Lung (tissue), 12 donors: ENCODE results near the gene WDR90. TPM values are rescaled to one million over a fixed set of nuclear protein-coding genes. Genes with fewer than 3 reads are reported as not detected.

Source experiments
- ATAC-seq: fragments of 200-7000 bp; cut with Tn5 transposase; one replicate; pipeline ENCODE4 v1.9.1; 2020; ENCODE audit warnings: moderate number of reproducible peaks; ENCODE audit not compliant: insufficient read depth, low FRiP score
- DNase-seq, 3 donors: peaks; one replicate each; pipeline ENCODE4 v3.0.0-alpha.2; 2013 to 2017
- H3K27ac ChIP-seq, 2 donors: one replicate each; pipeline ENCODE4 v1.5.1; 2013; ENCODE audit warnings: mild to moderate bottlenecking in 2 of 2, moderate library complexity in 2 of 2, control low read depth in 1 of 2, inconsistent platforms in 1 of 2, low read depth in 1 of 2, low read length in 1 of 2
- H3K27me3 ChIP-seq, 3 donors: one replicate each; pipeline ENCODE4 v1.5.1; 2013; ENCODE audit warnings: low read length in 2 of 3; ENCODE audit not compliant: control insufficient read depth in 3 of 3, insufficient read depth in 3 of 3
- H3K36me3 ChIP-seq, 4 donors: one replicate each; pipeline ENCODE4 v1.5.1; 2013; ENCODE audit warnings: low read length in 4 of 4, mild to moderate bottlenecking in 1 of 4, moderate library complexity in 1 of 4; ENCODE audit not compliant: control insufficient read depth in 4 of 4, insufficient read depth in 4 of 4
- H3K4me1 ChIP-seq, 5 donors: one replicate each; pipeline ENCODE4 v1.5.1; 2013; ENCODE audit warnings: low read length in 5 of 5, mild to moderate bottlenecking in 2 of 5, moderate library complexity in 1 of 5; ENCODE audit not compliant: control insufficient read depth in 5 of 5, insufficient read depth in 5 of 5
- H3K4me3 ChIP-seq: one replicate; pipeline ENCODE4 v1.5.1; 2013; ENCODE audit warnings: mild to moderate bottlenecking, control low read depth, moderate library complexity
- H3K9ac ChIP-seq, 2 donors: one replicate each; pipeline ENCODE4 v1.5.1; 2013; ENCODE audit warnings: low read length in 2 of 2, control low read depth in 1 of 2; ENCODE audit not compliant: insufficient read depth in 1 of 2
- H3K9me3 ChIP-seq, 4 donors: one replicate each; pipeline ENCODE4 v1.5.1; 2013; ENCODE audit warnings: low read length in 3 of 4, mild to moderate bottlenecking in 1 of 4, moderate library complexity in 1 of 4; ENCODE audit not compliant: control insufficient read depth in 4 of 4, insufficient read depth in 3 of 4
- WGBS, 2 donors: extraction: QIAGEN DNeasy Blood & Tissue Kit; methylation state at CpG; one replicate each; pipeline ENCODE4 v1.1.7; 2013; 5-methylcytosine and 5-hydroxymethylcytosine counted together
- polyA plus RNA-seq, 2 donors: library from polyadenylated mRNA; stranded (reverse); fragments of 200-250 nt; gene quantifications; one replicate each; pipeline ENCODE4 v1.2.1, GENCODE V29; 2013
- total RNA-seq, 2 donors: library from RNA; depleted of rRNA in 1 of 2; stranded (reverse); fragments of >200 nt in 1 of 2; gene quantifications; one replicate each; pipeline ENCODE4 v1.2.1, GENCODE V29; 2014 to 2021
- TF ChIP-seq, protein P1 (sequence below): IDR thresholded peaks from 2 replicates; pipeline ENCODE4 v1.5.1; 2012; ENCODE audit warnings: mild to moderate bottlenecking; ENCODE audit errors: control extremely low read depth, extremely low read depth
- donor health status: control.
- donor health status: control.
- donor health status: Bipolar disorder and iron deficiency.
- donor health status: healthy.
- donor health status: DM: yes; HTN: yes; CAD: no.

Gene WDR90
- total and polyA plus RNA-seq, 4 donors = 18.6 to 74.2 (median 27.9) TPM

- TF ChIP-seq, protein P1, sequence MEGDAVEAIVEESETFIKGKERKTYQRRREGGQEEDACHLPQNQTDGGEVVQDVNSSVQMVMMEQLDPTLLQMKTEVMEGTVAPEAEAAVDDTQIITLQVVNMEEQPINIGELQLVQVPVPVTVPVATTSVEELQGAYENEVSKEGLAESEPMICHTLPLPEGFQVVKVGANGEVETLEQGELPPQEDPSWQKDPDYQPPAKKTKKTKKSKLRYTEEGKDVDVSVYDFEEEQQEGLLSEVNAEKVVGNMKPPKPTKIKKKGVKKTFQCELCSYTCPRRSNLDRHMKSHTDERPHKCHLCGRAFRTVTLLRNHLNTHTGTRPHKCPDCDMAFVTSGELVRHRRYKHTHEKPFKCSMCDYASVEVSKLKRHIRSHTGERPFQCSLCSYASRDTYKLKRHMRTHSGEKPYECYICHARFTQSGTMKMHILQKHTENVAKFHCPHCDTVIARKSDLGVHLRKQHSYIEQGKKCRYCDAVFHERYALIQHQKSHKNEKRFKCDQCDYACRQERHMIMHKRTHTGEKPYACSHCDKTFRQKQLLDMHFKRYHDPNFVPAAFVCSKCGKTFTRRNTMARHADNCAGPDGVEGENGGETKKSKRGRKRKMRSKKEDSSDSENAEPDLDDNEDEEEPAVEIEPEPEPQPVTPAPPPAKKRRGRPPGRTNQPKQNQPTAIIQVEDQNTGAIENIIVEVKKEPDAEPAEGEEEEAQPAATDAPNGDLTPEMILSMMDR = no peak
- no peak overlapping the region for H3K4me3 ChIP-seq
- ATAC-seq = no peak
- no peaks in the 10 kb centered on the region for H3K27me3 ChIP-seq
- no peak overlapping the region for H3K27ac ChIP-seq
- WGBS, 2 donors = 91 to 94% methylated on average over 12 to 14 of the region's 14 CpGs
- peaks cover 0 to 6% (median 1%) of the 10 kb centered on the region in 4 donors for H3K36me3 ChIP-seq
- H3K9ac ChIP-seq = no peak overlapping the region
- DNase-seq = no peak
- no peaks in the 10 kb centered on the region for H3K9me3 ChIP-seq
- H3K4me1 ChIP-seq = peaks cover 0 to 5% (median 0%) of the 10 kb centered on the region in 5 donors
Observed at GRCh38 chr16:609984-610383, 39.2 kb upstream of the WDR90 start.

- WGBS, 2 donors = 72 to 81% methylated on average over 28 of the region's 28 CpGs
- Histone ChIP-seq H3K4me3 (no peak overlapping the region), H3K9ac (no peak overlapping the region), H3K36me3 (peaks cover 0 to 2% (median 0%) of the 10 kb centered on the region in 4 donors), H3K4me1 (peaks cover 0 to 7% (median 0%) of the 10 kb centered on the region in 5 donors), H3K9me3 (peaks cover 0 to 1% (median 0%) of the 10 kb centered on the region in 4 donors), H3K27me3 (no peaks in the 10 kb centered on the region), H3K27ac (no peak overlapping the region)
- ATAC-seq = peak; percentile 82
- DNase-seq = no peak
- TF ChIP-seq, protein P1 = peak; percentile 37
Observed at GRCh38 chr16:610513-611381, 38.4 kb upstream of the WDR90 start.

DNA sequence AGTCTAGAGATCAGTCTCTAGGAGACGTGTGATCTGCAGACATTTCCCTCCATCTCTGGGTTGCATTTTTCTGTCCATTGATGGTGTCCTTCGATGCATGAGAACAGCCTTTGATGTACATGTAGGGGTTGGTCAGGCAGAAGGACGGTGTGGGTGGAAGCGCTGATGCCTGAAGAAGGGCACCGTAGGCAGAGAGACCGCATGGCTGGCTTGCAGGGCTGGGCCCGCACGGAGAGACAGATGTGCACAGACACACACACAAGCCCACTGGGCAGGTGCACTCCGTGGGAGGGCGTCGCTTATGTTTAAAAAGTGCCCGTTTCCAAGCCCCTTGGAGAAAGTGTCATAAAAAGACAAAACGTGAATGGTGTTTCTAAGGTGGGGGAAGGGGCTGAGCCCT is 34.0 kb upstream of the WDR90 start:
- Histone ChIP-seq H3K4me3 (no peak overlapping the region), H3K27me3 (no peaks in the 10 kb centered on the region), H3K9ac (no peak overlapping the region), H3K4me1 (peaks cover 0 to 9% (median 0%) of the 10 kb centered on the region in 5 donors), H3K27ac (no peak overlapping the region), H3K9me3 (peaks cover 0 to 1% (median 0%) of the 10 kb centered on the region in 4 donors), H3K36me3 (peaks cover 0 to 9% (median 0%) of the 10 kb centered on the region in 4 donors)
- DNase-seq (no peak), ATAC-seq (no peak)
- TF ChIP-seq, protein P1 = no peak
- 94 to 95% methylated on average over 13 of the region's 13 CpGs for WGBS, 2 donors
